CD14-positive monocyte (primary cell): ENCODE results near the gene BANP. TPM values are rescaled to one million over a fixed set of nuclear protein-coding genes. Genes with fewer than 3 reads are reported as not detected.
"Not testable (repeated sequence)": the region's sequence is repeated elsewhere in the genome, so short reads cannot be mapped to it uniquely, and the experiment has no call there.

ENCODE experiments used
- DNase-seq, 3 donors: peaks; one replicate each; pipeline ENCODE4 v3.0.0-alpha.2; 2011 to 2022
- H2AFZ ChIP-seq: 2 replicates; pipeline ENCODE4 v1.6.0; 2012; ENCODE audit warnings: mild to moderate bottlenecking, low read depth, low read length, inconsistent platforms; ENCODE audit not compliant: insufficient read depth, poor library complexity, severe bottlenecking
- H3K27ac ChIP-seq, 2 donors: 1 replicate in 1 of 2; 2 replicates in 1 of 2; pipeline ENCODE4 v1.5.1; 2012 to 2013; ENCODE audit warnings: low read length in 2 of 2, control low read depth in 1 of 2, inconsistent platforms in 1 of 2, low read depth in 1 of 2, mild to moderate bottlenecking in 1 of 2
- H3K27me3 ChIP-seq, 2 donors: one replicate each; pipeline versions ENCODE4 v1.6.0 to v1.6.1; 2011 to 2013; ENCODE audit warnings: low read length in 2 of 2; ENCODE audit not compliant: control insufficient read depth in 2 of 2, insufficient read depth in 2 of 2
- H3K36me3 ChIP-seq, 2 donors: replicated peaks in 1 of 2; 1 replicate in 1 of 2; 2 replicates in 1 of 2; pipeline versions ENCODE4 v1.5.1 to v1.6.1; 2012 to 2013; ENCODE audit warnings: low read length in 2 of 2, control low read depth in 1 of 2, inconsistent platforms in 1 of 2, mild to moderate bottlenecking in 1 of 2; ENCODE audit not compliant: insufficient read depth in 2 of 2, control insufficient read depth in 1 of 2
- H3K4me1 ChIP-seq, 2 donors: 1 replicate in 1 of 2; 2 replicates in 1 of 2; pipeline versions ENCODE4 v1.5.1 to v1.6.1; 2012 to 2013; ENCODE audit warnings: low read length in 2 of 2, control low read depth in 1 of 2, inconsistent platforms in 1 of 2, mild to moderate bottlenecking in 1 of 2, moderate library complexity in 1 of 2; ENCODE audit not compliant: insufficient read depth in 2 of 2, control insufficient read depth in 1 of 2
- H3K4me2 ChIP-seq: replicated peaks from 2 replicates; pipeline ENCODE3; 2012; ENCODE audit warnings: low read length, moderate library complexity, mild to moderate bottlenecking; ENCODE audit not compliant: poor library complexity, severe bottlenecking; ENCODE audit errors: extremely low read depth
- H3K4me3 ChIP-seq, 3 experiments: fragments of 200-600 bp in 1 of 3; sonication (generic) in 1 of 3; replicated peaks in 1 of 3; 1 replicate in 2 of 3; 2 replicates in 1 of 3; pipeline ENCODE4 v1.5.1; 2011 to 2013; ENCODE audit warnings: low read length in 3 of 3, mild to moderate bottlenecking in 3 of 3, control low read depth in 2 of 3, low read depth in 2 of 3, inconsistent platforms in 1 of 3, moderate library complexity in 1 of 3
- H3K79me2 ChIP-seq: 2 replicates; pipeline ENCODE4 v1.6.0; 2012; ENCODE audit warnings: mild to moderate bottlenecking, control low read depth, inconsistent platforms, low read length, moderate library complexity; ENCODE audit not compliant: insufficient read depth
- H3K9ac ChIP-seq: 2 replicates; pipeline ENCODE4 v1.6.0; 2017; ENCODE audit warnings: low read length, mild to moderate bottlenecking; ENCODE audit not compliant: insufficient read depth, poor library complexity, severe bottlenecking
- H3K9me3 ChIP-seq, 2 donors: replicated peaks in 1 of 2; 1 replicate in 1 of 2; 2 replicates in 1 of 2; pipeline versions ENCODE4 v1.5.1 to v1.6.1; 2012 to 2013; ENCODE audit warnings: low read length in 2 of 2, control low read depth in 1 of 2; ENCODE audit not compliant: control insufficient read depth in 1 of 2, insufficient read depth in 1 of 2
- H4K20me1 ChIP-seq: 2 replicates; pipeline ENCODE4 v1.6.0; 2012; ENCODE audit warnings: mild to moderate bottlenecking, low read length, control low read depth, moderate library complexity; ENCODE audit not compliant: insufficient read depth
- H3K27ac Mint-ChIP-seq, 7 donors: one replicate each; pipeline ENCODE4 v1.8.0; 2020; ENCODE audit warnings: mild to moderate bottlenecking in 7 of 7, mixed read lengths in 7 of 7, moderate library complexity in 6 of 7, inconsistent platforms in 2 of 7
- H3K27me3 Mint-ChIP-seq, 3 donors: one replicate each; pipeline ENCODE4 v1.8.0; 2021 to 2022; ENCODE audit warnings: low read depth in 3 of 3, mild to moderate bottlenecking in 3 of 3, mixed read lengths in 3 of 3, moderate library complexity in 3 of 3, inconsistent platforms in 1 of 3
- H3K36me3 Mint-ChIP-seq, 2 donors: one replicate each; pipeline ENCODE4 v1.8.0; 2020; ENCODE audit warnings: mixed read lengths in 2 of 2, inconsistent platforms in 1 of 2, mild to moderate bottlenecking in 1 of 2
- H3K4me1 Mint-ChIP-seq: one replicate; pipeline ENCODE4 v1.8.0; 2020; ENCODE audit warnings: mild to moderate bottlenecking, mixed read lengths
- H3K4me3 Mint-ChIP-seq, 2 donors: one replicate each; pipeline ENCODE4 v1.8.0; 2020; ENCODE audit warnings: mild to moderate bottlenecking in 2 of 2, mixed read lengths in 2 of 2, moderate library complexity in 1 of 2
- H3K9me3 Mint-ChIP-seq, 7 donors: one replicate each; pipeline ENCODE4 v1.8.0; 2020 to 2022; ENCODE audit warnings: mixed read lengths in 7 of 7, mild to moderate bottlenecking in 6 of 7, moderate library complexity in 6 of 7, inconsistent platforms in 2 of 7
- CTCF ChIP-seq: fragments of 200-600 bp; IDR thresholded peaks from one replicate; pipeline ENCODE4 v1.8.0; 2022; ENCODE audit warnings: antibody characterized with exemption, mild to moderate bottlenecking
- WGBS: methylation state at CpG from one replicate; pipeline ENCODE4 v1.1.5; 2013; ENCODE audit warnings: missing lambda C conversion rate; ENCODE audit not compliant: insufficient coverage; 5-methylcytosine and 5-hydroxymethylcytosine counted together
- intact Hi-C, 2 donors: fragments of 100-400 bp; cut with micrococcal nuclease; formaldehyde crosslinking; loops; one replicate each; pipeline versions ENCODE4 v1.15.0 to v1.15.1; 2023
- polyA plus RNA-seq, 3 donors: library from polyadenylated mRNA; depleted of rRNA in 1 of 3; unstranded in 2 of 3; stranded (reverse) in 1 of 3; fragments of 300-500 nt in 2 of 3; fragments of >200 nt in 1 of 3; fragmentation: Illumina TruSeq in 2 of 3; gene quantifications; 1 replicate in 2 of 3; 2 replicates in 1 of 3; pipeline ENCODE4 v1.2.3, GENCODE V29; 2012 to 2021

The BANP gene
- polyA plus RNA-seq, 3 donors, result 10.1 to 40.9 (median 11.7) TPM

GRCh38 chr16:88050952-88051660 lies 99.9 kb downstream of the BANP start:
- Histone ChIP-seq H4K20me1 (peaks cover 8% of the 10 kb centered on the region), H3K4me2 (no peak overlapping the region), H3K27ac (no peak overlapping the region), H3K9me3 (no peaks in the 10 kb centered on the region), H3K27me3 (no peaks in the 10 kb centered on the region), H3K4me1 (no peaks in the 10 kb centered on the region), H3K79me2 (no peaks in the 10 kb centered on the region), H2AFZ (no peak overlapping the region), H3K9ac (no peak overlapping the region), H3K36me3 (peaks cover 14 to 71% of the 10 kb centered on the region in 2 donors), H3K4me3 (no peak overlapping the region)
- no peak for DNase-seq
- Mint-ChIP-seq H3K9me3 (peaks cover 0 to 2% (median 0%) of the 10 kb centered on the region in 7 donors), H3K27ac (peak overlapping the region in 2 of 7 donors; percentile 27), H3K4me3 (no peak overlapping the region), H3K4me1 (peaks cover 2% of the 10 kb centered on the region), H3K27me3 (no peaks in the 10 kb centered on the region), H3K36me3 (peaks cover 43 to 57% of the 10 kb centered on the region in 2 donors)
- intact Hi-C loops, result no loop called here
- 98% methylated on average over 22 of the region's 22 CpGs for WGBS
- TF ChIP-seq CTCF, result no peak

GRCh38 chr16:88052661-88053060 lies 101.4 kb downstream of the BANP start:
- no peaks in the 10 kb centered on the region for H3K9me3 ChIP-seq
- H4K20me1 ChIP-seq, result peaks cover 3% of the 10 kb centered on the region
- TF ChIP-seq CTCF, result no peak
- H3K36me3 Mint-ChIP-seq, result peaks cover 48 to 52% of the 10 kb centered on the region in 2 donors
- 75% methylated on average over 2 of the region's 2 CpGs for WGBS
- H3K27ac ChIP-seq, result no peak overlapping the region
- no peak overlapping the region for H3K9ac ChIP-seq
- no peaks in the 10 kb centered on the region for H3K4me1 Mint-ChIP-seq
- no peak overlapping the region for H3K27ac Mint-ChIP-seq
- H3K79me2 ChIP-seq, result no peaks in the 10 kb centered on the region
- peaks cover 19 to 74% of the 10 kb centered on the region in 2 donors for H3K36me3 ChIP-seq
- H2AFZ ChIP-seq, result no peak overlapping the region
- no peak overlapping the region for H3K4me3 ChIP-seq
- intact Hi-C loops, result no loop called here
- no peak overlapping the region for H3K4me2 ChIP-seq
- H3K4me3 Mint-ChIP-seq, result no peak overlapping the region
- H3K4me1 ChIP-seq, result no peaks in the 10 kb centered on the region
- no peaks in the 10 kb centered on the region for H3K27me3 Mint-ChIP-seq
- H3K9me3 Mint-ChIP-seq, result no peaks in the 10 kb centered on the region
- no peaks in the 10 kb centered on the region for H3K27me3 ChIP-seq
- no peak for DNase-seq

GRCh38 chr16:88053479-88053878 lies 102.2 kb downstream of the BANP start:
- H3K4me1 ChIP-seq, H3K4me2 ChIP-seq, H4K20me1 ChIP-seq, intact Hi-C loops, H3K4me3 Mint-ChIP-seq, H3K4me3 ChIP-seq, H3K27me3 ChIP-seq, H3K9me3 Mint-ChIP-seq, H3K9ac ChIP-seq, H3K27ac ChIP-seq, H3K27me3 Mint-ChIP-seq, H3K27ac Mint-ChIP-seq, H3K79me2 ChIP-seq, H2AFZ ChIP-seq, H3K9me3 ChIP-seq, DNase-seq, H3K4me1 Mint-ChIP-seq: not testable (repeated sequence)
- WGBS, result no CpG with 5 or more reads among the region's 1 CpG
- peaks cover 48 to 52% of the 10 kb centered on the region in 2 donors for H3K36me3 Mint-ChIP-seq
- peaks cover 23 to 74% of the 10 kb centered on the region in 2 donors for H3K36me3 ChIP-seq
